Gastroesophageal sphincter (tissue), 4 donors: ENCODE results near the gene RFLNA. TPM values are rescaled to one million over a fixed set of nuclear protein-coding genes. Genes with fewer than 3 reads are reported as not detected.

Source experiments
- ATAC-seq: fragments of 150-250 bp; one replicate; pipeline ENCODE4 v1.9.1; 2016; ENCODE audit warnings: mild to moderate bottlenecking, moderate library complexity
- H3K27ac ChIP-seq, 4 donors: fragments of 200-600 bp; sonication (generic) in 3 of 4; 1 replicate in 3 of 4; 2 replicates in 1 of 4; pipeline ENCODE4 v1.5.1; 2016 to 2019
- H3K27me3 ChIP-seq: fragments of 200-600 bp; sonication (generic); one replicate; pipeline ENCODE4 v1.5.1; 2019
- H3K36me3 ChIP-seq, 2 donors: fragments of 200-600 bp; sonication (generic); one replicate each; pipeline ENCODE4 v1.5.1; 2019; ENCODE audit warnings: control low read depth in 1 of 2
- H3K4me1 ChIP-seq, 3 donors: fragments of 200-600 bp; sonication (generic); 1 replicate in 2 of 3; 2 replicates in 1 of 3; pipeline ENCODE4 v1.5.1; 2016 to 2019; ENCODE audit warnings: control low read depth in 2 of 3
- H3K4me3 ChIP-seq, 2 donors: fragments of 200-600 bp; sonication (generic); one replicate each; pipeline ENCODE4 v1.5.1; 2019; ENCODE audit warnings: mild to moderate bottlenecking in 1 of 2, moderate library complexity in 1 of 2
- H3K9me3 ChIP-seq, 3 donors: fragments of 200-600 bp; sonication (generic); one replicate each; pipeline ENCODE4 v1.5.1; 2017 to 2019; ENCODE audit warnings: control low read depth in 2 of 3
- CTCF ChIP-seq, 4 experiments: fragments of 200-600 bp in 2 of 4; fragments of 450-650 bp in 2 of 4; sonication (generic) in 1 of 4; IDR thresholded peaks; one replicate each; pipeline ENCODE4 v1.5.1; 2017 to 2019; ENCODE audit warnings: antibody characterized with exemption in 4 of 4, mild to moderate bottlenecking in 2 of 4, moderate library complexity in 2 of 4
- EP300 ChIP-seq: sonication (generic); formaldehyde crosslinking; IDR thresholded peaks from one replicate; pipeline ENCODE4 v1.6.1; 2017; ENCODE audit warnings: antibody characterized with exemption, mild to moderate bottlenecking
- POLR2A ChIP-seq, 2 donors: fragments of 450-650 bp; IDR thresholded peaks; one replicate each; pipeline ENCODE4 v1.6.1; 2017; ENCODE audit warnings: antibody characterized with exemption in 2 of 2, mild to moderate bottlenecking in 2 of 2, moderate library complexity in 1 of 2
- POLR2AphosphoS5 ChIP-seq: sonication (generic); formaldehyde crosslinking; IDR thresholded peaks from one replicate; pipeline ENCODE4 v1.6.1; 2017; ENCODE audit warnings: antibody characterized with exemption
- WGBS, 2 donors: methylation state at CpG; one replicate each; pipeline ENCODE4 v1.1.5; 2018; ENCODE audit warnings: low coverage in 1 of 2; 5-methylcytosine and 5-hydroxymethylcytosine counted together
- total RNA-seq, 4 donors: library from RNA; depleted of rRNA; stranded (reverse); fragments of >200 nt; gene quantifications; one replicate each; pipeline ENCODE4 v1.1.0, GENCODE V29; 2016

Gene RFLNA
- total RNA-seq, 4 donors from 2014 or later, result 0.39 to 1.2 (median 0.54) TPM; not detected in 1

DNA sequence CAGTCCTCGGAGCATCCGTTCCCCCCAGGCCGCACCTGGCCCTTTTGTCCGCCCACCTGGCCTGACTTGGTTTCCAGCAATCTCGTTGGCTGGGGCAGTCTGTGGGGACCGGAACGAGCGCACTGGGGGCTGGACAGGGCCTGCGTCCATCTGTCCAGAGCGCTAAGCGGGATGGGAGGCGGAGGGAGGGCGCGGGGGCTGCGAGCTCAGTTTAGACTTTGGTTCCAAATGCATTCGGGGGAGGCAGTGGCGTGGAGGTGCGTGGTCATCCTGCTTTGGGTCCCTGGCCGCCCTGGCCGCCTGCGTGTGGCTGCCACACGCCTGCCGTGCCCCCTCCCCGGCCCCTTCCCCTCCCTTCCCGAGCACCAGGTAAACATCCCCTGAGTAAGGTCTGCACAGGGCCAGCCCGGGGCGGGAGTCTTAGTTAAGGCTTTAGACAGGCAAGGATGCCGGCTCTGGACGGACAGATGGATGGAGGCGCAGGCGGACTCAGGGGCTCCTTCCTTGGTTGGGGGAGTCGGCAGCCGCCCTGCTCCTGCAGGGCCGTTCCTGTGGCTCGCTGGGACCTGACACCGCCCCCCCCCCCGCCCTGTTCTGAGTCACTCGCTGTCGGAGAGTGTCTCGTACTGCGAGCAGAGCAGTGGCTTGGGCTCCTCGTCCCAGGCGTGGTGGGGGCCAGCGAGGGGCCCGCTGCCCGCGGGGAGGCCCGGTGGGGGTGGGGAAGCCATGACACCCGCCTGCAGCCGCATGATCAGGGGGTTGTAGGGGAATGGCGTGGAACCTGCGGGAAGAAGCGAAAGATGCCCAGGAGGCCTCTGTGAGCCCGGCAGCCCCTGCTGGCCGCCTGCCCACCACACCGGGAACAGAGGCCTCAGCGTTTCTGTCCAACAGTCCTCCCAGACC is 30.2 kb downstream of the RFLNA start:
- Histone ChIP-seq H3K36me3 (peaks cover 0 to 74% of the 10 kb centered on the region in 2 donors), H3K9me3 (peaks cover 0 to 20% (median 0%) of the 10 kb centered on the region in 3 donors), H3K4me3 (no peak overlapping the region), H3K4me1 (peaks cover 0 to 47% (median 4%) of the 10 kb centered on the region in 3 donors), H3K27ac (no peak overlapping the region), H3K27me3 (no peaks in the 10 kb centered on the region)
- no peak for ATAC-seq
- TF ChIP-seq POLR2A (IDR thresholded peaks at IDR 0.05) (no peak), POLR2AphosphoS5 (no peak), EP300 (no peak), CTCF (IDR thresholded peaks at IDR 0.05) (no peak)
- 81 to 100% methylated on average over 2 to 14 of the region's 57 CpGs for WGBS, 2 donors

GRCh38 chr12:124326104-124326503 is 31.2 kb downstream of the RFLNA start:
- no CpG with 5 or more reads among the region's 23 CpGs for WGBS, 2 donors
- Histone ChIP-seq H3K36me3 (peaks cover 0 to 85% of the 10 kb centered on the region in 2 donors), H3K4me3 (no peak overlapping the region), H3K27me3 (no peaks in the 10 kb centered on the region), H3K27ac (peak overlapping the region in 2 of 4 donors; percentile 68 to 69), H3K9me3 (peaks cover 0 to 20% (median 0%) of the 10 kb centered on the region in 3 donors), H3K4me1 (peaks cover 0 to 44% (median 4%) of the 10 kb centered on the region in 3 donors)
- TF ChIP-seq CTCF (IDR thresholded peaks at IDR 0.05) (no peak), POLR2A (IDR thresholded peaks at IDR 0.05) (no peak), POLR2AphosphoS5 (no peak), EP300 (no peak)
- no peak for ATAC-seq

DNA sequence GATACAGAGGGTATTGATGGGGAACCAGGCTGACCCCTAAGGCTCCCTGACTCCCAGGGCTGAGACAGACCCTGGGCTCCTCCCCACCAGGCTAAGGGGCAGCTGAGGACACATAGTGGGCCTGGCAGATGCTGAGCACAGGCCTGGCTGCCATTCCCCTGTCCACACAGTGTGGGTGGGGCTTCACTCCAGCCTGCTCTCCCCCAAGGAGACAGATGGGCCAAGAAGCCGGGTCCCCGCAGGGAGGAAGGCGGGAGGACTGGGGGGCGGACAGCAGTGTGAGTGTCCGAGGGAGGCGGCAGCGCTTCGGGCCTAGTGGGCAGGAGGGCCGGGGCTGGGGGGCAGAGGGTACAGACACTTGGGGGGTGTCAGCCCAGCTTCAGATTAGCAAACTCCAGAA is 32.0 kb downstream of the RFLNA start:
- no peak for TF ChIP-seq POLR2AphosphoS5
- TF ChIP-seq CTCF (IDR thresholded peaks at IDR 0.05), result no peak
- no peak for TF ChIP-seq POLR2A (IDR thresholded peaks at IDR 0.05)
- no peak for TF ChIP-seq EP300
- peak overlapping the region in 3 of 4 donors; percentile 63 to 69 (median 68) for H3K27ac ChIP-seq
- peak; percentile 6 for ATAC-seq
- H3K27me3 ChIP-seq, result no peaks in the 10 kb centered on the region
- peaks cover 0 to 37% (median 4%) of the 10 kb centered on the region in 3 donors for H3K4me1 ChIP-seq
- H3K9me3 ChIP-seq, result peaks cover 0 to 20% (median 0%) of the 10 kb centered on the region in 3 donors
- H3K36me3 ChIP-seq, result peaks cover 0 to 93% of the 10 kb centered on the region in 2 donors
- H3K4me3 ChIP-seq, result no peak overlapping the region
- WGBS, 2 donors, result no CpG with 5 or more reads among the region's 9 CpGs

- peaks cover 0 to 20% (median 0%) of the 10 kb centered on the region in 3 donors for H3K9me3 ChIP-seq
- H3K27me3 ChIP-seq, result no peaks in the 10 kb centered on the region
- no peak overlapping the region for H3K4me3 ChIP-seq
- peak overlapping the region in 3 of 4 donors; percentile 63 to 69 (median 68) for H3K27ac ChIP-seq
- no peak for ATAC-seq
- peaks cover 0 to 95% of the 10 kb centered on the region in 2 donors for H3K36me3 ChIP-seq
- TF ChIP-seq POLR2AphosphoS5 (peak; percentile 14), CTCF (IDR thresholded peaks at IDR 0.05) (no peak), EP300 (no peak), POLR2A (IDR thresholded peaks at IDR 0.05) (no peak)
- 39 to 43% methylated on average over 4 to 7 of the region's 18 CpGs for WGBS, 2 donors
- peaks cover 0 to 31% (median 4%) of the 10 kb centered on the region in 3 donors for H3K4me1 ChIP-seq
Measured at GRCh38 chr12:124327362-124328043, 32.6 kb downstream of the RFLNA start.
